Suprapubic skin (tissue), 4 donors: Measurements from ENCODE around the gene PAK1.

Experiments
- CTCF ChIP-seq, 2 donors: fragments of 200-600 bp in 1 of 2; fragments of 450-650 bp in 1 of 2; sonication (generic) in 1 of 2; IDR thresholded peaks; one replicate each; pipeline ENCODE4 v1.5.1; 2016 to 2019; ENCODE audit warnings: antibody characterized with exemption in 2 of 2, mild to moderate bottlenecking in 1 of 2, moderate library complexity in 1 of 2
- EP300 ChIP-seq: sonication (generic); formaldehyde crosslinking; IDR thresholded peaks from one replicate; pipeline ENCODE4 v1.6.1; 2017; ENCODE audit warnings: antibody characterized with exemption
- POLR2A ChIP-seq, 2 donors: fragments of 450-650 bp; IDR thresholded peaks; one replicate each; pipeline ENCODE4 v1.6.1; 2017; ENCODE audit warnings: antibody characterized with exemption in 2 of 2, mild to moderate bottlenecking in 2 of 2, moderate library complexity in 2 of 2
- POLR2AphosphoS5 ChIP-seq, 3 donors: sonication (generic); formaldehyde crosslinking; IDR thresholded peaks; one replicate each; pipeline ENCODE4 v1.6.1; 2017; ENCODE audit warnings: antibody characterized with exemption in 3 of 3

GRCh38 chr11:77379253-77379652 lies 94.6 kb downstream of the PAK1 start:
- TF ChIP-seq CTCF (IDR thresholded peaks at IDR 0.05) (no peak), POLR2A (IDR thresholded peaks at IDR 0.05) (no peak), POLR2AphosphoS5 (IDR thresholded peaks at IDR 0.05) (no peak), EP300 (no peak)
